MM.1S (cell line): ENCODE measurements around the gene KIF5A.

Source experiments
- DNase-seq: peaks from one replicate; pipeline ENCODE4 v3.0.0-alpha.2; 2015
- H2AFZ ChIP-seq: fragments of 300-600 bp; sonication (generic); 2 replicates; pipeline ENCODE4 v1.6.0; 2016; ENCODE audit warnings: antibody characterized with exemption, low read length
- H3F3A ChIP-seq: fragments of 300-600 bp; sonication (generic); 2 replicates; pipeline ENCODE4 v1.6.1; 2016; ENCODE audit warnings: mild to moderate bottlenecking, antibody characterized with exemption, low read length, moderate library complexity, mixed read lengths; ENCODE audit not compliant: insufficient read depth
- H3K27ac ChIP-seq: fragments of 300-600 bp; sonication (generic); 2 replicates; pipeline ENCODE4 v1.5.1; 2016; ENCODE audit warnings: mild to moderate bottlenecking, low read length
- H3K27me3 ChIP-seq: fragments of 300-600 bp; sonication (generic); replicated peaks from 2 replicates; pipeline ENCODE4 v1.6.0; 2016; ENCODE audit warnings: low read length; ENCODE audit not compliant: insufficient read depth
- H3K36me3 ChIP-seq: fragments of 300-600 bp; sonication (generic); replicated peaks from 2 replicates; pipeline ENCODE4 v1.6.1; 2016; ENCODE audit warnings: mild to moderate bottlenecking, low read length, mixed read lengths; ENCODE audit not compliant: insufficient read depth
- H3K4me1 ChIP-seq: fragments of 300-600 bp; sonication (generic); 2 replicates; pipeline ENCODE4 v1.6.1; 2016; ENCODE audit warnings: low read length, mixed read lengths
- H3K4me2 ChIP-seq: fragments of 300-600 bp; sonication (generic); 2 replicates; pipeline ENCODE4 v1.6.0; 2016; ENCODE audit warnings: low read depth, low read length
- H3K4me3 ChIP-seq: fragments of 300-600 bp; sonication (generic); 2 replicates; pipeline ENCODE4 v1.5.1; 2016; ENCODE audit warnings: low read length, mixed read lengths
- H3K79me2 ChIP-seq: fragments of 300-600 bp; sonication (generic); 2 replicates; pipeline ENCODE4 v1.6.1; 2016; ENCODE audit warnings: mixed run types, low read length, mixed read lengths
- H3K9ac ChIP-seq: fragments of 300-600 bp; sonication (generic); 2 replicates; pipeline ENCODE4 v1.6.1; 2016; ENCODE audit warnings: low read length, mixed read lengths
- H3K9me2 ChIP-seq: fragments of 300-600 bp; sonication (generic); replicated peaks from 2 replicates; pipeline ENCODE4 v1.6.1; 2016; ENCODE audit warnings: mild to moderate bottlenecking, low read length, mixed read lengths; ENCODE audit not compliant: insufficient read depth
- H3K9me3 ChIP-seq: fragments of 300-600 bp; sonication (generic); replicated peaks from 2 replicates; pipeline ENCODE4 v1.6.1; 2016; ENCODE audit warnings: mild to moderate bottlenecking, low read length, mixed read lengths; ENCODE audit not compliant: insufficient read depth
- H4K20me1 ChIP-seq: fragments of 300-600 bp; sonication (generic); 2 replicates; pipeline ENCODE4 v1.6.1; 2016; ENCODE audit warnings: mild to moderate bottlenecking, low read length, moderate library complexity, mixed read lengths; ENCODE audit not compliant: insufficient read depth
- EZH2 ChIP-seq: fragments of 300-600 bp; sonication (generic); optimal IDR thresholded peaks from 2 replicates; pipeline ENCODE3; 2017; ENCODE audit warnings: low read depth, mild to moderate bottlenecking, antibody characterized with exemption, low read length, mixed read lengths
- EZH2phosphoT487 ChIP-seq: fragments of 300-600 bp; sonication (generic); IDR thresholded peaks from 2 replicates; pipeline ENCODE4 v1.6.1; 2018; ENCODE audit warnings: antibody characterized with exemption, low read length
- TF ChIP-seq, protein P1 (sequence below): fragments of 300-600 bp; sonication (generic); IDR thresholded peaks from 2 replicates; pipeline ENCODE4 v1.5.1; 2016; ENCODE audit warnings: antibody characterized with exemption, low read length, mixed read lengths

Gene KIF5A

DNA sequence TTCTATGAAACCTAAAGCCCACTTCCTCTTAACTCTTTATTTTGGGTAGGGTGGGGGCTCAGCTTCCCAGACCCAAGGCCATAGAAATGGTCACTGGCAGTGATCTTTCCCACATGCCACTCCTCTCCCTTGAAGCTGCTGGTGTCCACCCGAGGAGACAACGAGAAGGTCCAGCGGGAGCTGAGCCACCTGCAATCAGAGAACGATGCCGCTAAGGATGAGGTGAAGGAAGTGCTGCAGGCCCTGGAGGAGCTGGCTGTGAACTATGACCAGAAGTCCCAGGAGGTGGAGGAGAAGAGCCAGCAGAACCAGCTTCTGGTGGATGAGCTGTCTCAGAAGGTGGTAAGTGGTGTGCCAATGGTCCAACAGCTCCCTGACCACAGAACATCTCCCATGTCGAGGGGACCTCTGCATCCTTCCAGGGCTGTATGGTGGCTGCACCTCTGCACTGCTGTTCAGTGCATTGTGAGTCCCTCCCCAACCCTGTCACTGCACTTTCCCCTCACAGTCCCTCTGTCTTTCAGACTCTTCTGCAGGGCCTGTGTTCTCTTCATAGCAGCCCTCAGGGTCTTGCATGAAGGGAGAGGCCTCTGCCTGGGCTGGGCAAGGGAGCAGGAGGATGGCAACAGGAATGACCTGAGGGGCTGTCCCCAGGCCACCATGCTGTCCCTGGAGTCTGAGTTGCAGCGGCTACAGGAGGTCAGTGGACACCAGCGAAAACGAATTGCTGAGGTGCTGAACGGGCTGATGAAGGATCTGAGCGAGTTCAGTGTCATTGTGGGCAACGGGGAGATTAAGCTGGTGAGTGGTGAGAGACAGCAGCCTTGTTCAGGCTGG, 22.3 kb downstream of the KIF5A start:
- no peak overlapping the region for H2AFZ ChIP-seq
- H3K9me3 ChIP-seq: no peaks in the 10 kb centered on the region
- no peaks in the 10 kb centered on the region for H4K20me1 ChIP-seq
- no peak for TF ChIP-seq EZH2phosphoT487
- TF ChIP-seq, protein P1, sequence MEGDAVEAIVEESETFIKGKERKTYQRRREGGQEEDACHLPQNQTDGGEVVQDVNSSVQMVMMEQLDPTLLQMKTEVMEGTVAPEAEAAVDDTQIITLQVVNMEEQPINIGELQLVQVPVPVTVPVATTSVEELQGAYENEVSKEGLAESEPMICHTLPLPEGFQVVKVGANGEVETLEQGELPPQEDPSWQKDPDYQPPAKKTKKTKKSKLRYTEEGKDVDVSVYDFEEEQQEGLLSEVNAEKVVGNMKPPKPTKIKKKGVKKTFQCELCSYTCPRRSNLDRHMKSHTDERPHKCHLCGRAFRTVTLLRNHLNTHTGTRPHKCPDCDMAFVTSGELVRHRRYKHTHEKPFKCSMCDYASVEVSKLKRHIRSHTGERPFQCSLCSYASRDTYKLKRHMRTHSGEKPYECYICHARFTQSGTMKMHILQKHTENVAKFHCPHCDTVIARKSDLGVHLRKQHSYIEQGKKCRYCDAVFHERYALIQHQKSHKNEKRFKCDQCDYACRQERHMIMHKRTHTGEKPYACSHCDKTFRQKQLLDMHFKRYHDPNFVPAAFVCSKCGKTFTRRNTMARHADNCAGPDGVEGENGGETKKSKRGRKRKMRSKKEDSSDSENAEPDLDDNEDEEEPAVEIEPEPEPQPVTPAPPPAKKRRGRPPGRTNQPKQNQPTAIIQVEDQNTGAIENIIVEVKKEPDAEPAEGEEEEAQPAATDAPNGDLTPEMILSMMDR: no peak
- TF ChIP-seq EZH2: no peak
- H3K36me3 ChIP-seq: no peaks in the 10 kb centered on the region
- no peaks in the 10 kb centered on the region for H3K9me2 ChIP-seq
- no peak overlapping the region for H3K4me3 ChIP-seq
- H3K79me2 ChIP-seq: no peaks in the 10 kb centered on the region
- no peaks in the 10 kb centered on the region for H3K27me3 ChIP-seq
- H3K9ac ChIP-seq: no peak overlapping the region
- no peak for DNase-seq
- H3K27ac ChIP-seq: no peak overlapping the region
- no peak overlapping the region for H3K4me2 ChIP-seq
- no peaks in the 10 kb centered on the region for H3K4me1 ChIP-seq
- no peaks in the 10 kb centered on the region for H3F3A ChIP-seq

DNA sequence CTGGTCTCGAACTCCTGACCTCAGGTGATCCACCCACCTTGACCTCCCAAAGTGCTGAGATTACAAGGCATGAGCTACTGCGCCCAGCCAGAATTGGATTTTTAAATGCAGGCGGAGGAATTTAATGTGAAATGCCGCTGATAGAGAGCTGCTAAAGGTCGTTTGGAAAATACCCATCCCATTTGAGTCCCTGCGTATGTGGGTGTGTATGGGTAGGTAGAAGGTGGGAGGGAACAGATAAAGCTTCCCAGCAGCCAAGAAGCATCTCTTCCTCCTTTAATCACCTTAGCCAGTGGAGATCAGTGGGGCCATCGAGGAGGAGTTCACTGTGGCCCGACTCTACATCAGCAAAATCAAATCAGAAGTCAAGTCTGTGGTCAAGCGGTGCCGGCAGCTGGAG, 25.0 kb downstream of the KIF5A start:
- Histone ChIP-seq H3K27me3 (no peaks in the 10 kb centered on the region), H3K4me3 (no peak overlapping the region), H3K79me2 (no peaks in the 10 kb centered on the region), H3K9me3 (no peaks in the 10 kb centered on the region), H4K20me1 (no peaks in the 10 kb centered on the region), H3K4me1 (no peaks in the 10 kb centered on the region), H3K27ac (no peak overlapping the region), H2AFZ (no peak overlapping the region), H3F3A (no peaks in the 10 kb centered on the region), H3K36me3 (no peaks in the 10 kb centered on the region), H3K9me2 (no peaks in the 10 kb centered on the region), H3K9ac (no peak overlapping the region), H3K4me2 (no peak overlapping the region)
- TF ChIP-seq, protein P1: no peak
- TF ChIP-seq EZH2 (no peak), EZH2phosphoT487 (no peak)
- no peak for DNase-seq

DNA sequence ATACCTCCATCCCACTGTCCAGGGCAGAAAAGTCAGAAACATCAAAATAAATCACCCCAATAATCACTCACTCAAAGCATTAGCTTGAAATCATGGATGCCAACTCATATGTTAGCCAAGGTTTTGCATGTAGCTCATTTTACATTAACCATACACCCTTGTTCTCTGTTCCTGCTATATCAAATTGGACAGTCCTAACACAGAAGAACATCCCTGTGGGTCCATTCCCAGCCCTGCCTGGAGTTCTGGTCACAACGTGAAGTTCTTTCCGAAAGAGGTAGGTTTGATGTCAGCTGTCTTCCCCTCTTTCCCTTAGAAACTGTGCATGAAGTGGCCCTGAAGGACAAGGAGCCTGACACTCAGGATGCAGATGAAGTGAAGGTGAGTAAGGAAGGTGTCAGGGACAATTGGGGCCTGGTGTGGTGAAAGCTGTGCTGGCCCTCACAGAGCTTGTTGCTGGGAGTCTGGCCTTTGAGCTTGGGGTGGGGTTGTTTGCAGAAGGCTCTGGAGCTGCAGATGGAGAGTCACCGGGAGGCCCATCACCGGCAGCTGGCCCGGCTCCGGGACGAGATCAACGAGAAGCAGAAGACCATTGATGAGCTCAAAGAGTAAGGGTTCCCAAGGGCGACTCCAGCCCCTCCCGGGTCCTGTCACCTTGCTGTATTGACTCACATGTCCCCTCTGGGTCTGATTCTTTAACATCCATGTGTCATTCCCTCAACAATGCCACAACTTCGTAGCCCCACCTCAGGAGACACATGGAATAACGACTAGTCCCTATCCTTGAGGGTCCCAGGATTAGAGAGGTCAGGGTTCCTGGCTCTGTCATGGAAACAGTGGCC, 26.1 kb downstream of the KIF5A start:
- no peak for DNase-seq
- Histone ChIP-seq H4K20me1 (no peaks in the 10 kb centered on the region), H3K79me2 (no peaks in the 10 kb centered on the region), H3K4me3 (no peak overlapping the region), H3K4me1 (no peaks in the 10 kb centered on the region), H3K27me3 (no peaks in the 10 kb centered on the region), H3K36me3 (no peaks in the 10 kb centered on the region), H3K27ac (no peak overlapping the region), H3K9me2 (no peaks in the 10 kb centered on the region), H3K4me2 (no peak overlapping the region), H3F3A (no peaks in the 10 kb centered on the region), H3K9me3 (no peaks in the 10 kb centered on the region), H2AFZ (0 out of 2 replicates have a peak overlapping the region, but pooled peaks have one; percentile 19), H3K9ac (no peak overlapping the region)
- TF ChIP-seq EZH2phosphoT487 (no peak), EZH2 (no peak)
- TF ChIP-seq, protein P1: no peak
